NB4 (cell line): Measurements from ENCODE around the gene CETP.

Source experiments
- MYC ChIP-seq: IDR thresholded peaks from 2 replicates; pipeline ENCODE4 v1.6.1; 2011; ENCODE audit warnings: low read depth, low read length
- POLR2A ChIP-seq: IDR thresholded peaks from 2 replicates; pipeline ENCODE4 v1.6.1; 2011; ENCODE audit warnings: mild to moderate bottlenecking; ENCODE audit not compliant: insufficient read length; ENCODE audit errors: extremely low read depth
- TF ChIP-seq, protein P1 (sequence below): IDR thresholded peaks from one replicate; pipeline ENCODE4 v1.5.1; 2012; ENCODE audit warnings: low read depth, low read length

- TF ChIP-seq, protein P1, sequence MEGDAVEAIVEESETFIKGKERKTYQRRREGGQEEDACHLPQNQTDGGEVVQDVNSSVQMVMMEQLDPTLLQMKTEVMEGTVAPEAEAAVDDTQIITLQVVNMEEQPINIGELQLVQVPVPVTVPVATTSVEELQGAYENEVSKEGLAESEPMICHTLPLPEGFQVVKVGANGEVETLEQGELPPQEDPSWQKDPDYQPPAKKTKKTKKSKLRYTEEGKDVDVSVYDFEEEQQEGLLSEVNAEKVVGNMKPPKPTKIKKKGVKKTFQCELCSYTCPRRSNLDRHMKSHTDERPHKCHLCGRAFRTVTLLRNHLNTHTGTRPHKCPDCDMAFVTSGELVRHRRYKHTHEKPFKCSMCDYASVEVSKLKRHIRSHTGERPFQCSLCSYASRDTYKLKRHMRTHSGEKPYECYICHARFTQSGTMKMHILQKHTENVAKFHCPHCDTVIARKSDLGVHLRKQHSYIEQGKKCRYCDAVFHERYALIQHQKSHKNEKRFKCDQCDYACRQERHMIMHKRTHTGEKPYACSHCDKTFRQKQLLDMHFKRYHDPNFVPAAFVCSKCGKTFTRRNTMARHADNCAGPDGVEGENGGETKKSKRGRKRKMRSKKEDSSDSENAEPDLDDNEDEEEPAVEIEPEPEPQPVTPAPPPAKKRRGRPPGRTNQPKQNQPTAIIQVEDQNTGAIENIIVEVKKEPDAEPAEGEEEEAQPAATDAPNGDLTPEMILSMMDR, result no peak
- TF ChIP-seq POLR2A (no peak), MYC (no peak)
Measured at GRCh38 chr16:56945847-56946527, 15.8 kb upstream of the CETP start.
